ENCODE data around the gene NAV2. TPM values are rescaled to one million over a fixed set of nuclear protein-coding genes. Genes with fewer than 3 reads are reported as not detected.

The NAV2 gene
- total and polyA plus RNA-seq, 11 donors: 7.6 to 46.5 (median 20.2) TPM

- H3K27ac ChIP-seq: no peak overlapping the region
- no peaks in the 10 kb centered on the region for H3K27me3 ChIP-seq
- no peaks in the 10 kb centered on the region for H3K36me3 ChIP-seq
- no peaks in the 10 kb centered on the region for H3K9me3 ChIP-seq
- intact Hi-C loops (cut with DNase I): no loop called here
- ATAC-seq: no peak
- DNase-seq: no peak
- H3K4me1 ChIP-seq: peaks cover 0 to 47% (median 17%) of the 10 kb centered on the region in 12 donors
- no peak overlapping the region for H3K4me3 ChIP-seq
- TF ChIP-seq, protein P1, sequence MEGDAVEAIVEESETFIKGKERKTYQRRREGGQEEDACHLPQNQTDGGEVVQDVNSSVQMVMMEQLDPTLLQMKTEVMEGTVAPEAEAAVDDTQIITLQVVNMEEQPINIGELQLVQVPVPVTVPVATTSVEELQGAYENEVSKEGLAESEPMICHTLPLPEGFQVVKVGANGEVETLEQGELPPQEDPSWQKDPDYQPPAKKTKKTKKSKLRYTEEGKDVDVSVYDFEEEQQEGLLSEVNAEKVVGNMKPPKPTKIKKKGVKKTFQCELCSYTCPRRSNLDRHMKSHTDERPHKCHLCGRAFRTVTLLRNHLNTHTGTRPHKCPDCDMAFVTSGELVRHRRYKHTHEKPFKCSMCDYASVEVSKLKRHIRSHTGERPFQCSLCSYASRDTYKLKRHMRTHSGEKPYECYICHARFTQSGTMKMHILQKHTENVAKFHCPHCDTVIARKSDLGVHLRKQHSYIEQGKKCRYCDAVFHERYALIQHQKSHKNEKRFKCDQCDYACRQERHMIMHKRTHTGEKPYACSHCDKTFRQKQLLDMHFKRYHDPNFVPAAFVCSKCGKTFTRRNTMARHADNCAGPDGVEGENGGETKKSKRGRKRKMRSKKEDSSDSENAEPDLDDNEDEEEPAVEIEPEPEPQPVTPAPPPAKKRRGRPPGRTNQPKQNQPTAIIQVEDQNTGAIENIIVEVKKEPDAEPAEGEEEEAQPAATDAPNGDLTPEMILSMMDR (IDR thresholded peaks at IDR 0.05): no peak
- TF ChIP-seq POLR2A (IDR thresholded peaks at IDR 0.05): no peak
- WGBS, 4 donors: 77 to 86% (median 82%) methylated on average over 8 of the region's 8 CpGs
Observed at GRCh38 chr11:20010156-20010850, 297.7 kb downstream of the NAV2 start.

GRCh38 chr11:20010851-20011225 lies 298.2 kb downstream of the NAV2 start:
- H3K27ac ChIP-seq: no peak overlapping the region
- no peak for TF ChIP-seq POLR2A (IDR thresholded peaks at IDR 0.05)
- TF ChIP-seq, protein P1 (IDR thresholded peaks at IDR 0.05): no peak
- H3K36me3 ChIP-seq: no peaks in the 10 kb centered on the region
- no peak for DNase-seq
- no peak overlapping the region for H3K4me3 ChIP-seq
- peaks cover 0 to 52% (median 18%) of the 10 kb centered on the region in 12 donors for H3K4me1 ChIP-seq
- intact Hi-C loops (cut with DNase I): no loop called here
- 94 to 97% (median 96%) methylated on average over 3 of the region's 3 CpGs for WGBS, 4 donors
- no peaks in the 10 kb centered on the region for H3K27me3 ChIP-seq
- ATAC-seq: no peak
- no peaks in the 10 kb centered on the region for H3K9me3 ChIP-seq

DNA sequence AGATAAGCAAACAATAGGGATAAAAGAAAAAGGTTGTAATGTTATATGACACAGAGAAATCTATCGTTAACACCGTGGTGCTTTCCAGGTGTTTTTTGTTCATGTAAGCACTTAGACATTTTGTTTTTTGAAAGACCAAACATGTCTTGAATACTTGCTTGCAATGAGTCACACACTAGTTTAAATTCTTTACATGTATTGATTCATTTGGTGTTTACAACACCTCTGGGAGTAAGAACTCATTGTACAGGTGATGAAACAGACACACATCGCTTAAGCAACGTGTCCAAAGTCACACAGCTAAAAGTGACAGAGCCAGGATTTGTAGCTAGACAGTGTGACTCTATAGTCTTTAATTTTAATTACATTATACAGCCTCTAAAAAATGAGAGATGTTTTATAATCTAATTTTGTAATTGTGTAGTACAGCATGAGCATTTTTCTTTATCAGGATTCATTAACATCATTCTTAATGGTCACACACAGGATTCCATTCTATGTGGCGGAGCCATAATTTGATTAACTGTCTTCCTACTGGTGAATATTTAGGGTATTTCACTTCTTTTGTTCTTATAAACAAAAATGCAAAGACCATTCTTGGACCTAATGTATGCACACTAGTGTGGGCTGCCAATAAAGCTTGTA lies 298.8 kb downstream of the NAV2 start:
- DNase-seq (no peak), ATAC-seq (no peak)
- H3K4me1 ChIP-seq: peaks cover 0 to 58% (median 18%) of the 10 kb centered on the region in 12 donors
- no peak overlapping the region for H3K27ac ChIP-seq
- 85 to 93% (median 89%) methylated on average over 5 of the region's 5 CpGs for WGBS, 4 donors
- no peaks in the 10 kb centered on the region for H3K9me3 ChIP-seq
- intact Hi-C loops (cut with DNase I): no loop called here
- no peaks in the 10 kb centered on the region for H3K27me3 ChIP-seq
- H3K4me3 ChIP-seq: no peak overlapping the region
- TF ChIP-seq, protein P1 (IDR thresholded peaks at IDR 0.05): no peak
- TF ChIP-seq POLR2A (IDR thresholded peaks at IDR 0.05): no peak
- no peaks in the 10 kb centered on the region for H3K36me3 ChIP-seq

- WGBS, 4 donors: 43 to 63% (median 61%) methylated on average over 7 of the region's 7 CpGs
- no peaks in the 10 kb centered on the region for H3K9me3 ChIP-seq
- intact Hi-C loops (cut with DNase I): no loop called here
- peaks cover 0 to 46% (median 12%) of the 10 kb centered on the region in 12 donors for H3K4me1 ChIP-seq
- H3K27ac ChIP-seq: peak overlapping the region in 9 of 12 donors; percentile 2 to 73 (median 39)
- TF ChIP-seq, protein P1 (IDR thresholded peaks at IDR 0.05): no peak
- no peak for TF ChIP-seq POLR2A (IDR thresholded peaks at IDR 0.05)
- no peaks in the 10 kb centered on the region for H3K36me3 ChIP-seq
- no peaks in the 10 kb centered on the region for H3K27me3 ChIP-seq
- no peak overlapping the region for H3K4me3 ChIP-seq
- peak in 3 of 5 donors; percentile 40 to 56 (median 53) for DNase-seq
- peak; percentile 65 to 88 (median 84) for ATAC-seq
Observed at GRCh38 chr11:20013346-20014066, 300.9 kb downstream of the NAV2 start.
